ENCODE measurements around the gene GPC3. TPM values are rescaled to one million over a fixed set of nuclear protein-coding genes. Genes with fewer than 3 reads are reported as not detected.

The GPC3 gene
- total RNA-seq, 1 experiment from 2014 or later, result 0.24 TPM

GRCh38 chrX:134025986-134026545 is 40.7 kb upstream of the GPC3 start:
- intact Hi-C loops (cut with micrococcal nuclease; ENCODE audit: unreplicated experiment), result loop anchor here (5.0 kb wide), 1 partner anchor 234 kb away; no protein-coding TSS in a partner anchor
- DNase-seq (ENCODE audit: low spot score), result peak; percentile 5
- BruUV-seq (replicated peaks), result no TSS peak
- H3K4me1 ChIP-seq (ENCODE audit: insufficient read depth, low read length, poor library complexity, severe bottlenecking), result no peaks in the 10 kb centered on the region
- no peaks in the 10 kb centered on the region for H3K36me3 ChIP-seq (ENCODE audit: insufficient read depth, low read length, poor library complexity, severe bottlenecking)
- ChIA-PET CTCF (interaction anchor here (1.0 kb wide), 2 partner anchors 173 to 328 kb away, joined by 5 to 6 read pairs; no protein-coding TSS in a partner anchor), POLR2A (ENCODE audit: low non-redundant PET) (no interaction called here)
- TF ChIP-seq, protein P1, sequence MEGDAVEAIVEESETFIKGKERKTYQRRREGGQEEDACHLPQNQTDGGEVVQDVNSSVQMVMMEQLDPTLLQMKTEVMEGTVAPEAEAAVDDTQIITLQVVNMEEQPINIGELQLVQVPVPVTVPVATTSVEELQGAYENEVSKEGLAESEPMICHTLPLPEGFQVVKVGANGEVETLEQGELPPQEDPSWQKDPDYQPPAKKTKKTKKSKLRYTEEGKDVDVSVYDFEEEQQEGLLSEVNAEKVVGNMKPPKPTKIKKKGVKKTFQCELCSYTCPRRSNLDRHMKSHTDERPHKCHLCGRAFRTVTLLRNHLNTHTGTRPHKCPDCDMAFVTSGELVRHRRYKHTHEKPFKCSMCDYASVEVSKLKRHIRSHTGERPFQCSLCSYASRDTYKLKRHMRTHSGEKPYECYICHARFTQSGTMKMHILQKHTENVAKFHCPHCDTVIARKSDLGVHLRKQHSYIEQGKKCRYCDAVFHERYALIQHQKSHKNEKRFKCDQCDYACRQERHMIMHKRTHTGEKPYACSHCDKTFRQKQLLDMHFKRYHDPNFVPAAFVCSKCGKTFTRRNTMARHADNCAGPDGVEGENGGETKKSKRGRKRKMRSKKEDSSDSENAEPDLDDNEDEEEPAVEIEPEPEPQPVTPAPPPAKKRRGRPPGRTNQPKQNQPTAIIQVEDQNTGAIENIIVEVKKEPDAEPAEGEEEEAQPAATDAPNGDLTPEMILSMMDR (conservative IDR thresholded peaks at IDR 0.05; ENCODE audit: low read depth, low read length), result no peak
- no peak for TF ChIP-seq EZH2 (IDR thresholded peaks at IDR 0.05; ENCODE audit: borderline replicate concordance, low read depth, low read length, poor library complexity, severe bottlenecking)
- no peaks in the 10 kb centered on the region for H3K27me3 ChIP-seq (replicated peaks; ENCODE audit: insufficient read depth, low read depth, low read length, poor library complexity)
- no peak overlapping the region for H3K4me3 ChIP-seq (ENCODE audit: low read depth, low read length, poor library complexity, severe bottlenecking)
- no peak overlapping the region for H3K27ac ChIP-seq (ENCODE audit: low read depth, low read length, poor library complexity, severe bottlenecking)
- H3K9me3 ChIP-seq (ENCODE audit: low read depth, low read length, poor library complexity, severe bottlenecking), result no peaks in the 10 kb centered on the region

DNA sequence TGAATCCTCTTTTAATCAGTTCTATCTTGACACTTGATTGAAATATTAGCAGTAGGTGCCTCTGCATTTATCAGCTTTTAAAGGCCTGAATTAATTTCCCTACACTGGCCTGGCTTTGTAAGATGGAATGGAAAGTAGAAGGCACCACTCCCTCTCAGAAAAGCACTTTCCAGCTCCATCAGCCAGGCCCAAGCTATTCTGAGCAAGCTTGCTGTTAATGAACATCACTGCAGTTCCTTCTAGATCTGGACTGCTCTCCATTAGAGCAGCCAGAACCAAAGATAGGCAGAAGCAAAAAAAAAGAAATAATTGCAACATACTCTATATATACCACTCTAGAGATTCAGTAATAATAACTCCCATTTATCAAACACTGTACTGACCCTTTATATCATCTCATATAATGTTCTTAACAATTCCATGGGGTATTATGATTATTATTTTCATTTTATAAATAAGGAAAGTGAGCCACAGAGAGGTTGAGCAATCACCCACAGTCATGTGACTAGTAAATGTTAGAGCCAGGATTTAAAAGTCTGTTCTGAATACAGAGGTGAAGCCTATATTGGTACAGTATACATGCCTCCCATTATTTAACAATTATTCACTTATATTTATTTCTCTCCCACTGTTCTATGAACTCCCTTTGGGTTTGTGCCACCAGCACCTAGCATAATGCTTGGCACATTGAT is 39.4 kb upstream of the GPC3 start:
- Histone ChIP-seq H3K36me3 (ENCODE audit: insufficient read depth, low read length, poor library complexity, severe bottlenecking) (no peaks in the 10 kb centered on the region), H3K27me3 (replicated peaks; ENCODE audit: insufficient read depth, low read depth, low read length, poor library complexity) (no peaks in the 10 kb centered on the region), H3K9me3 (ENCODE audit: low read depth, low read length, poor library complexity, severe bottlenecking) (no peaks in the 10 kb centered on the region), H3K4me1 (ENCODE audit: insufficient read depth, low read length, poor library complexity, severe bottlenecking) (no peaks in the 10 kb centered on the region), H3K4me3 (ENCODE audit: low read depth, low read length, poor library complexity, severe bottlenecking) (no peak overlapping the region), H3K27ac (ENCODE audit: low read depth, low read length, poor library complexity, severe bottlenecking) (no peak overlapping the region)
- ChIA-PET POLR2A (ENCODE audit: low non-redundant PET) (no interaction called here), CTCF (no interaction called here)
- TF ChIP-seq, protein P1 (conservative IDR thresholded peaks at IDR 0.05; ENCODE audit: low read depth, low read length), result no peak
- no peak for TF ChIP-seq EZH2 (IDR thresholded peaks at IDR 0.05; ENCODE audit: borderline replicate concordance, low read depth, low read length, poor library complexity, severe bottlenecking)
- no peak for DNase-seq (ENCODE audit: low spot score)
- no TSS peak for BruUV-seq (replicated peaks)
- intact Hi-C loops (cut with micrococcal nuclease; ENCODE audit: unreplicated experiment), result loop anchor here (5.0 kb wide), 1 partner anchor 233 kb away; no protein-coding TSS in a partner anchor

DNA sequence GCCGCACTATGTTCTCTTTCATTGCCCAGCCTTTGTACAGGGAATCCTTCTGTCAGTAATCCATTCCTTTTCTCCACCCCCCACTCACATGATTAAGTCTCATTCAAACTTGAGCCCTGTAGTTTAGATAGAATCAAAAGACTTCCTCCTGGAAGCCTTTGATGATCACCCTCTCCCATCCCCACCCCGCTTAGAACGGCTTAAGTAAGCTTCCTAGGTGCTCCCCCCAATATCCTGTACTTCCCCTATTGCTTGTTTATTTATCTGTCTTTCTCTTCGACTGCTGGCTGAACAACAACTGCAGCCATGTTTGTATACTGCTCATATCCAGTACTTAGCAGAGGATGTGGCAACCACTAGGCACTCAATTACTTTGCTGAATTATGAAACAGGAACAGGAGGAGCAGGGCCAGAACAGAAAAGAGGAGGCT is 38.5 kb upstream of the GPC3 start:
- Histone ChIP-seq H3K27ac (ENCODE audit: low read depth, low read length, poor library complexity, severe bottlenecking) (no peak overlapping the region), H3K27me3 (replicated peaks; ENCODE audit: insufficient read depth, low read depth, low read length, poor library complexity) (no peaks in the 10 kb centered on the region), H3K4me3 (ENCODE audit: low read depth, low read length, poor library complexity, severe bottlenecking) (no peak overlapping the region), H3K9me3 (ENCODE audit: low read depth, low read length, poor library complexity, severe bottlenecking) (no peaks in the 10 kb centered on the region), H3K36me3 (ENCODE audit: insufficient read depth, low read length, poor library complexity, severe bottlenecking) (no peaks in the 10 kb centered on the region), H3K4me1 (ENCODE audit: insufficient read depth, low read length, poor library complexity, severe bottlenecking) (no peaks in the 10 kb centered on the region)
- BruUV-seq (replicated peaks), result no TSS peak
- no peak for TF ChIP-seq EZH2 (IDR thresholded peaks at IDR 0.05; ENCODE audit: borderline replicate concordance, low read depth, low read length, poor library complexity, severe bottlenecking)
- TF ChIP-seq, protein P1 (conservative IDR thresholded peaks at IDR 0.05; ENCODE audit: low read depth, low read length), result no peak
- POLR2A ChIA-PET (ENCODE audit: low non-redundant PET), result no interaction called here
- intact Hi-C loops (cut with micrococcal nuclease; ENCODE audit: unreplicated experiment), result no loop called here
- no peak for DNase-seq (ENCODE audit: low spot score)
- CTCF ChIA-PET, result no interaction called here
